CD8-positive, alpha-beta memory T cell (primary cell): ENCODE results near the gene GJB3. TPM values are rescaled to one million over a fixed set of nuclear protein-coding genes. Genes with fewer than 3 reads are reported as not detected.
"Not testable (repeated sequence)": the region's sequence is repeated elsewhere in the genome, so short reads cannot be mapped to it uniquely, and the experiment has no call there.

Experiments
- CTCF ChIA-PET: fragments of 350-600 bp; sonication (Branson Sonifier 250); formaldehyde crosslinking; loops from one replicate; lab custom pipeline; 2021; ENCODE audit warnings: antibody characterized with exemption; lab: Charles Lee
- POLR2A ChIA-PET: fragments of 350-600 bp; sonication (Branson Sonifier 250); formaldehyde crosslinking; loops from one replicate; lab custom pipeline; 2021; ENCODE audit warnings: antibody characterized with exemption; lab: Charles Lee
- DNase-seq, 5 donors: peaks; one replicate each; pipeline versions ENCODE4 v3.0.0 to v3.0.0-alpha.2; 2020 to 2022; ENCODE audit warnings: mixed read lengths in 1 of 5
- H3K27ac ChIP-seq: one replicate; pipeline ENCODE4 v1.7.0; 2013; ENCODE audit warnings: low read depth, mild to moderate bottlenecking, low read length, moderate library complexity
- H3K27me3 ChIP-seq: 2 replicates; pipeline ENCODE4 v1.7.0; 2013; ENCODE audit warnings: low read length, mild to moderate bottlenecking; ENCODE audit not compliant: insufficient read depth, poor library complexity, severe bottlenecking
- H3K36me3 ChIP-seq: 2 replicates; pipeline ENCODE4 v1.7.0; 2013; ENCODE audit warnings: mild to moderate bottlenecking, low read length, moderate library complexity; ENCODE audit not compliant: insufficient read depth
- H3K4me1 ChIP-seq: 2 replicates; pipeline ENCODE4 v1.7.0; 2013; ENCODE audit warnings: mild to moderate bottlenecking, low read length, moderate library complexity; ENCODE audit not compliant: insufficient read depth
- H3K4me3 ChIP-seq: 2 replicates; pipeline ENCODE4 v1.7.0; 2013; ENCODE audit warnings: mild to moderate bottlenecking, low read length
- H3K9me3 ChIP-seq: 2 replicates; pipeline ENCODE4 v1.7.0; 2013; ENCODE audit warnings: mild to moderate bottlenecking, low read length
- H3K27ac Mint-ChIP-seq, 8 donors: one replicate each; pipeline ENCODE4 v1.8.0; 2020 to 2021; ENCODE audit warnings: mixed read lengths in 8 of 8, mild to moderate bottlenecking in 6 of 8, inconsistent platforms in 3 of 8, moderate library complexity in 3 of 8
- H3K27me3 Mint-ChIP-seq, 2 donors: one replicate each; pipeline ENCODE4 v1.8.0; 2020 to 2021; ENCODE audit warnings: mixed read lengths in 2 of 2, mild to moderate bottlenecking in 1 of 2, moderate library complexity in 1 of 2
- H3K36me3 Mint-ChIP-seq, 3 donors: one replicate each; pipeline ENCODE4 v1.8.0; 2020 to 2021; ENCODE audit warnings: mixed read lengths in 3 of 3, inconsistent platforms in 1 of 3, mild to moderate bottlenecking in 1 of 3
- H3K4me1 Mint-ChIP-seq, 3 donors: one replicate each; pipeline ENCODE4 v1.8.0; 2020 to 2021; ENCODE audit warnings: mixed read lengths in 3 of 3, inconsistent platforms in 1 of 3, mild to moderate bottlenecking in 1 of 3
- H3K4me3 Mint-ChIP-seq, 7 donors: one replicate each; pipeline ENCODE4 v1.8.0; 2020 to 2021; ENCODE audit warnings: mixed read lengths in 7 of 7, mild to moderate bottlenecking in 6 of 7, moderate library complexity in 4 of 7, inconsistent platforms in 2 of 7
- H3K9me3 Mint-ChIP-seq, 5 donors: one replicate each; pipeline ENCODE4 v1.8.0; 2020 to 2022; ENCODE audit warnings: mixed read lengths in 5 of 5, mild to moderate bottlenecking in 3 of 5, moderate library complexity in 2 of 5, inconsistent platforms in 1 of 5
- polyA plus RNA-seq: library from polyadenylated mRNA; unstranded; fragments of 300-500 nt; fragmentation: Illumina TruSeq; gene quantifications from one replicate; pipeline ENCODE4 v1.2.3, GENCODE V29; 2021
- total RNA-seq, 2 experiments: library from RNA; stranded (reverse); gene quantifications; one replicate each; pipeline ENCODE4 v1.2.3, GENCODE V29; 2021

The GJB3 gene
- total and polyA plus RNA-seq, 3 experiments from 2014 or later = not detected

GRCh38 chr1:34762474-34763141, 18.4 kb upstream of the GJB3 start:
- no peak overlapping the region for H3K27ac ChIP-seq
- Mint-ChIP-seq H3K9me3 (peaks cover 0 to 2% (median 0%) of the 10 kb centered on the region in 5 donors), H3K4me3 (no peak overlapping the region), H3K27ac (no peak overlapping the region), H3K4me1 (no peaks in the 10 kb centered on the region), H3K36me3 (no peaks in the 10 kb centered on the region), H3K27me3 (peaks cover 3 to 32% of the 10 kb centered on the region in 2 donors)
- no peaks in the 10 kb centered on the region for H3K27me3 ChIP-seq
- H3K36me3 ChIP-seq = no peaks in the 10 kb centered on the region
- ChIA-PET POLR2A (no interaction called here), CTCF (interaction anchor here (1.2 kb wide), 1 partner anchor 20 kb away, joined by 3 read pairs; no protein-coding TSS in a partner anchor)
- no peak overlapping the region for H3K4me3 ChIP-seq
- H3K4me1 ChIP-seq = no peaks in the 10 kb centered on the region
- no peaks in the 10 kb centered on the region for H3K9me3 ChIP-seq
- DNase-seq = no peak

GRCh38 chr1:34763142-34763781, 17.8 kb upstream of the GJB3 start:
- Histone ChIP-seq H3K4me1 (no peaks in the 10 kb centered on the region), H3K36me3 (no peaks in the 10 kb centered on the region), H3K27me3 (no peaks in the 10 kb centered on the region), H3K4me3 (no peak overlapping the region), H3K27ac (no peak overlapping the region), H3K9me3 (no peaks in the 10 kb centered on the region)
- Mint-ChIP-seq H3K36me3 (no peaks in the 10 kb centered on the region), H3K27ac (no peak overlapping the region), H3K4me1 (no peaks in the 10 kb centered on the region), H3K4me3 (no peak overlapping the region), H3K9me3 (peaks cover 0 to 2% (median 0%) of the 10 kb centered on the region in 5 donors), H3K27me3 (peaks cover 2 to 27% of the 10 kb centered on the region in 2 donors)
- DNase-seq = no peak
- CTCF ChIA-PET = interaction anchor here (1.2 kb wide), 1 partner anchor 21 kb away, joined by 3 read pairs; no protein-coding TSS in a partner anchor
- POLR2A ChIA-PET = no interaction called here

- POLR2A ChIA-PET = no interaction called here
- H3K9me3 Mint-ChIP-seq = peaks cover 0 to under 1% (median 0%) of the 10 kb centered on the region in 5 donors
- H3K27ac ChIP-seq = no peak overlapping the region
- no peaks in the 10 kb centered on the region for H3K36me3 Mint-ChIP-seq
- CTCF ChIA-PET = no interaction called here
- H3K4me1 ChIP-seq = no peaks in the 10 kb centered on the region
- no peaks in the 10 kb centered on the region for H3K9me3 ChIP-seq
- no peak overlapping the region for H3K4me3 ChIP-seq
- no peaks in the 10 kb centered on the region for H3K36me3 ChIP-seq
- H3K4me3 Mint-ChIP-seq = no peak overlapping the region
- H3K27me3 ChIP-seq = no peaks in the 10 kb centered on the region
- H3K27me3 Mint-ChIP-seq = peaks cover 1 to 7% of the 10 kb centered on the region in 2 donors
- H3K4me1 Mint-ChIP-seq = no peaks in the 10 kb centered on the region
- H3K27ac Mint-ChIP-seq = no peak overlapping the region
- no peak for DNase-seq
Observed at GRCh38 chr1:34768856-34769255, 12.2 kb upstream of the GJB3 start.

GRCh38 chr1:34770891-34771504, 10.0 kb upstream of the GJB3 start:
- ChIA-PET POLR2A (no interaction called here), CTCF (no interaction called here)
- Histone ChIP-seq H3K4me3 (no peak overlapping the region), H3K9me3 (no peaks in the 10 kb centered on the region), H3K36me3 (no peaks in the 10 kb centered on the region), H3K27ac (no peak overlapping the region), H3K4me1 (no peaks in the 10 kb centered on the region), H3K27me3 (no peaks in the 10 kb centered on the region)
- DNase-seq = no peak
- H3K27ac Mint-ChIP-seq = no peak overlapping the region
- no peaks in the 10 kb centered on the region for H3K9me3 Mint-ChIP-seq
- H3K4me1 Mint-ChIP-seq = no peaks in the 10 kb centered on the region
- H3K27me3 Mint-ChIP-seq = peaks cover 1 to 7% of the 10 kb centered on the region in 2 donors
- H3K36me3 Mint-ChIP-seq = no peaks in the 10 kb centered on the region
- H3K4me3 Mint-ChIP-seq = no peak overlapping the region

- ChIA-PET POLR2A (no interaction called here), CTCF (no interaction called here)
- Histone ChIP-seq H3K9me3 (no peaks in the 10 kb centered on the region), H3K4me1 (no peaks in the 10 kb centered on the region), H3K4me3 (no peak overlapping the region), H3K36me3 (no peaks in the 10 kb centered on the region), H3K27ac (no peak overlapping the region), H3K27me3 (no peaks in the 10 kb centered on the region)
- H3K27ac Mint-ChIP-seq = peak overlapping the region in 1 of 8 donors; percentile 12
- no peak for DNase-seq
- no peaks in the 10 kb centered on the region for H3K9me3 Mint-ChIP-seq
- H3K36me3 Mint-ChIP-seq = no peaks in the 10 kb centered on the region
- H3K4me3 Mint-ChIP-seq = no peak overlapping the region
- no peaks in the 10 kb centered on the region for H3K4me1 Mint-ChIP-seq
- H3K27me3 Mint-ChIP-seq = peaks cover 1 to 7% of the 10 kb centered on the region in 2 donors
Observed at GRCh38 chr1:34771573-34772371, 9.2 kb upstream of the GJB3 start.

- H3K36me3 ChIP-seq, H3K4me1 ChIP-seq, CTCF ChIA-PET, H3K27ac ChIP-seq, H3K4me3 Mint-ChIP-seq, H3K27me3 ChIP-seq, H3K4me3 ChIP-seq, H3K36me3 Mint-ChIP-seq, H3K9me3 Mint-ChIP-seq, H3K4me1 Mint-ChIP-seq, DNase-seq, H3K9me3 ChIP-seq, H3K27ac Mint-ChIP-seq: not testable (repeated sequence)
- POLR2A ChIA-PET = interaction anchor here (0.5 kb wide), 1 partner anchor 649 kb away, joined by 3 read pairs; no protein-coding TSS in a partner anchor
- H3K27me3 Mint-ChIP-seq = peaks cover 5 to 12% of the 10 kb centered on the region in 2 donors
Observed at GRCh38 chr1:34773114-34773513, 7.9 kb upstream of the GJB3 start.

GRCh38 chr1:34774957-34775356, 6.1 kb upstream of the GJB3 start:
- Histone ChIP-seq H3K9me3 (no peaks in the 10 kb centered on the region), H3K4me1 (no peaks in the 10 kb centered on the region), H3K4me3 (no peak overlapping the region), H3K27ac (no peak overlapping the region), H3K27me3 (no peaks in the 10 kb centered on the region), H3K36me3 (no peaks in the 10 kb centered on the region)
- ChIA-PET CTCF (no interaction called here), POLR2A (no interaction called here)
- DNase-seq = no peak
- Mint-ChIP-seq H3K27ac (no peak overlapping the region), H3K36me3 (no peaks in the 10 kb centered on the region), H3K27me3 (peaks cover 9 to 30% of the 10 kb centered on the region in 2 donors), H3K4me1 (no peaks in the 10 kb centered on the region), H3K4me3 (no peak overlapping the region), H3K9me3 (no peaks in the 10 kb centered on the region)
